Measurements from ENCODE around the gene PHLDA3.

- no peak for TF ChIP-seq CTCF (conservative IDR thresholded peaks at IDR 0.05; ENCODE audit: low read length)
- no peak for TF ChIP-seq EZH2phosphoT487 (IDR thresholded peaks at IDR 0.05; ENCODE audit: borderline replicate concordance)
Measured at GRCh38 chr1:201424146-201424545, 44.8 kb downstream of the PHLDA3 start.
